ENCODE measurements around the gene RABEP1.

GRCh38 chr17:5269241-5269960, 12.7 kb upstream of the RABEP1 start:
- TF ChIP-seq, protein P1, sequence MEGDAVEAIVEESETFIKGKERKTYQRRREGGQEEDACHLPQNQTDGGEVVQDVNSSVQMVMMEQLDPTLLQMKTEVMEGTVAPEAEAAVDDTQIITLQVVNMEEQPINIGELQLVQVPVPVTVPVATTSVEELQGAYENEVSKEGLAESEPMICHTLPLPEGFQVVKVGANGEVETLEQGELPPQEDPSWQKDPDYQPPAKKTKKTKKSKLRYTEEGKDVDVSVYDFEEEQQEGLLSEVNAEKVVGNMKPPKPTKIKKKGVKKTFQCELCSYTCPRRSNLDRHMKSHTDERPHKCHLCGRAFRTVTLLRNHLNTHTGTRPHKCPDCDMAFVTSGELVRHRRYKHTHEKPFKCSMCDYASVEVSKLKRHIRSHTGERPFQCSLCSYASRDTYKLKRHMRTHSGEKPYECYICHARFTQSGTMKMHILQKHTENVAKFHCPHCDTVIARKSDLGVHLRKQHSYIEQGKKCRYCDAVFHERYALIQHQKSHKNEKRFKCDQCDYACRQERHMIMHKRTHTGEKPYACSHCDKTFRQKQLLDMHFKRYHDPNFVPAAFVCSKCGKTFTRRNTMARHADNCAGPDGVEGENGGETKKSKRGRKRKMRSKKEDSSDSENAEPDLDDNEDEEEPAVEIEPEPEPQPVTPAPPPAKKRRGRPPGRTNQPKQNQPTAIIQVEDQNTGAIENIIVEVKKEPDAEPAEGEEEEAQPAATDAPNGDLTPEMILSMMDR (IDR thresholded peaks at IDR 0.05) = no peak
- no peak for TF ChIP-seq POLR2A (IDR thresholded peaks at IDR 0.05)

Measured in adrenal gland (tissue), 5 donors.